HepG2 (cell line): Measurements from ENCODE around the gene NCOA7. TPM values are rescaled to one million over a fixed set of nuclear protein-coding genes. Genes with fewer than 3 reads are reported as not detected.

Experiments
- ATAC-seq: fragments of 200-7000 bp; cut with Tn5 transposase; 3 replicates; pipeline ENCODE4 v1.9.1; 2020; ENCODE audit warnings: mild to moderate bottlenecking, moderate library complexity
- BruUV-seq: library from RNA; stranded (reverse); fragments of 400-500 nt; replicated peaks from 2 replicates; lab custom pipeline; 2021; lab: Mats Ljungman, UMichigan
- CTCF ChIA-PET: fragments of 300-600 bp; formaldehyde crosslinking; extraction: SDS; loops from one replicate; lab custom pipeline; 2021; ENCODE audit warnings: low total read pairs, inconsistent platforms, low intra/inter-chr PET ratio; lab: Yijun Ruan, JAX
- POLR2A ChIA-PET: fragments of 350-600 bp; sonication (Branson Sonifier 250); formaldehyde crosslinking; loops from one replicate; lab custom pipeline; 2020; ENCODE audit warnings: antibody characterized with exemption, inconsistent platforms; lab: Yijun Ruan, JAX
- DNase-seq: peaks from one replicate; pipeline ENCODE4 v3.0.0-alpha.2; 2015; ENCODE audit warnings: low spot score
- FAIRE-seq: peaks from 3 replicates; lab custom pipeline; 2011; peaks lifted over from hg19 to GRCh38; lab: Jason Lieb, UNC
- H2AFZ ChIP-seq: one replicate; pipeline ENCODE4 v1.6.1; 2011; ENCODE audit warnings: low read length, inconsistent platforms
- H3K27ac ChIP-seq: fragments of 300-600 bp; 3 replicates; pipeline ENCODE4 v1.8.0; 2011; ENCODE audit warnings: mixed run types, mild to moderate bottlenecking, mixed read lengths, low read length, inconsistent platforms; ENCODE audit not compliant: insufficient read depth; ENCODE audit errors: extremely low read length
- H3K27me3 ChIP-seq, 2 experiments: fragments of 200-600 bp in 1 of 2; 2 replicates in 1 of 2; 3 replicates in 1 of 2; pipeline versions ENCODE4 v1.6.0 to v1.8.0; 2011; ENCODE audit warnings: low read length in 2 of 2, mild to moderate bottlenecking in 2 of 2, moderate library complexity in 2 of 2, inconsistent platforms in 1 of 2; ENCODE audit not compliant: insufficient read depth in 2 of 2, control insufficient read depth in 1 of 2
- H3K36me3 ChIP-seq, 2 experiments: fragments of 200-600 bp in 1 of 2; replicated peaks in 1 of 2; 2 replicates in 1 of 2; 3 replicates in 1 of 2; pipeline versions ENCODE4 v1.5.1 to v1.8.0; 2011; ENCODE audit warnings: low read length in 2 of 2, inconsistent platforms in 1 of 2; ENCODE audit not compliant: insufficient read depth in 2 of 2, control insufficient read depth in 1 of 2
- H3K4me1 ChIP-seq: 2 replicates; pipeline ENCODE4 v1.5.1; 2012; ENCODE audit warnings: low read length, inconsistent platforms; ENCODE audit not compliant: insufficient read depth
- H3K4me2 ChIP-seq: 2 replicates; pipeline ENCODE4 v1.6.0; 2011; ENCODE audit warnings: low read depth, low read length, inconsistent platforms
- H3K4me3 ChIP-seq, 3 experiments: fragments of 200-600 bp in 1 of 3; sonication (generic), shearing (Covaris generic) in 1 of 3; replicated peaks in 1 of 3; 2 replicates each; pipeline ENCODE4 v1.5.1; 2011 to 2016; ENCODE audit warnings: low read length in 3 of 3, inconsistent platforms in 2 of 3, low read depth in 2 of 3, mild to moderate bottlenecking in 2 of 3, control low read depth in 1 of 3, mixed read lengths in 1 of 3; ENCODE audit not compliant: insufficient read depth in 1 of 3
- H3K79me2 ChIP-seq: one replicate; pipeline ENCODE4 v1.6.1; 2011; ENCODE audit warnings: low read length, inconsistent platforms; ENCODE audit not compliant: insufficient read depth
- H3K9ac ChIP-seq: 2 replicates; pipeline ENCODE4 v1.6.0; 2011; ENCODE audit warnings: mild to moderate bottlenecking, low read depth, low read length, inconsistent platforms; ENCODE audit not compliant: insufficient read depth
- H3K9me3 ChIP-seq: 2 replicates; pipeline ENCODE4 v1.5.1; 2012; ENCODE audit warnings: mild to moderate bottlenecking, low read length
- H4K20me1 ChIP-seq: 2 replicates; pipeline ENCODE4 v1.6.0; 2011; ENCODE audit warnings: inconsistent platforms, mild to moderate bottlenecking, low read length, moderate library complexity; ENCODE audit not compliant: insufficient read depth
- CSRNP2 ChIP-seq: sonication (generic); formaldehyde crosslinking; conservative IDR thresholded peaks from 2 replicates; pipeline ENCODE4 v1.8.0; 2022; ENCODE audit warnings: low read depth, missing genetic modification reagents
- MTF2 ChIP-seq: sonication (generic); formaldehyde crosslinking; IDR thresholded peaks from 2 replicates; pipeline ENCODE4 v1.5.0; 2020; ENCODE audit warnings: missing genetic modification reagents, borderline replicate concordance
- MXD3 ChIP-seq: IDR thresholded peaks from 2 replicates; pipeline ENCODE4 v1.6.1; 2016; ENCODE audit warnings: mild to moderate bottlenecking, missing biosample characterization, missing genetic modification reagents
- TBL1XR1 ChIP-seq: fragments of 150-350 bp; IDR thresholded peaks from 2 replicates; pipeline ENCODE4 v1.6.1; 2014; ENCODE audit warnings: borderline replicate concordance, low read length; ENCODE audit not compliant: partially characterized antibody
- ZNF124 ChIP-seq: sonication (generic); formaldehyde crosslinking; IDR thresholded peaks from 2 replicates; pipeline ENCODE4 v1.4.0; 2020; ENCODE audit warnings: missing genetic modification reagents
- ZNF318 ChIP-seq: sonication (generic); formaldehyde crosslinking; IDR thresholded peaks from 2 replicates; pipeline ENCODE4 v1.4.0; 2020; ENCODE audit warnings: mild to moderate bottlenecking, missing genetic modification reagents
- ZNF788 ChIP-seq: sonication (generic); formaldehyde crosslinking; IDR thresholded peaks from 2 replicates; pipeline ENCODE4 v1.5.0; 2020; ENCODE audit warnings: mild to moderate bottlenecking, missing genetic modification reagents, borderline replicate concordance
- whole genome bisulfite sequencing: methylation state at CpG from one replicate; pipeline ENCODE4 v1.1.6; 2017; ENCODE audit warnings: low lambda C conversion rate; 5-methylcytosine and 5-hydroxymethylcytosine counted together
- in situ Hi-C: cut with HindIII; loops from 2 replicates; pipeline ENCODE4 v1.10.0; 2017; ENCODE audit warnings: low pct_unique_long_range_greater_than_20kb; ENCODE audit not compliant: extremely low pct_ligation_motif_present
- intact Hi-C: fragments of 100-400 bp; cut with micrococcal nuclease; formaldehyde crosslinking; loops from one replicate; pipeline ENCODE4 v1.10.0; 2022; ENCODE audit not compliant: unreplicated experiment
- polyA plus RNA-seq, 8 experiments: library from polyadenylated mRNA; depleted of rRNA in 3 of 8; stranded (reverse) in 7 of 8; unstranded in 1 of 8; fragments of >200 nt; fragmentation: Illumina TruSeq in 4 of 8; extraction: Trizol in 4 of 8; gene quantifications; 2 replicates each; pipeline versions ENCODE4 v1.2.1 to v1.2.3, GENCODE V29; 2011 to 2016; ENCODE audit warnings: low read depth in 4 of 8, missing spikeins in 1 of 8, mixed read lengths in 1 of 8; ENCODE audit not compliant: insufficient read depth in 1 of 8
- total RNA-seq, 5 experiments: library from RNA; depleted of rRNA; stranded (reverse); fragments of >200 nt; fragmentation: Illumina TruSeq; extraction: Trizol; gene quantifications; 2 replicates each; pipeline ENCODE4 v1.2.3, GENCODE V29; 2016; ENCODE audit warnings: low read depth in 1 of 5

The NCOA7 gene
- total and polyA plus RNA-seq, 2 of the 13 experiments (the other 11 are each of a cell fraction or from before 2014, with no cell fraction given) = 13.6 to 20.8 TPM

- DNase-seq (no peak), ATAC-seq (no peak), FAIRE-seq (no peak)
- no peak overlapping the region for H3K9ac ChIP-seq
- in situ Hi-C loops = no loop called here
- no peaks in the 10 kb centered on the region for H3K79me2 ChIP-seq
- no peaks in the 10 kb centered on the region for H3K9me3 ChIP-seq
- H3K4me2 ChIP-seq = no peak overlapping the region
- no peak overlapping the region for H3K27ac ChIP-seq
- 94% methylated on average over 2 of the region's 2 CpGs for WGBS
- no peaks in the 10 kb centered on the region for H4K20me1 ChIP-seq
- POLR2A ChIA-PET = no interaction called here
- intact Hi-C loops = no loop called here
- H3K27me3 ChIP-seq = no peaks in the 10 kb centered on the region
- no peaks in the 10 kb centered on the region for H3K4me1 ChIP-seq
- no peak overlapping the region for H3K4me3 ChIP-seq
- H3K36me3 ChIP-seq = no peaks in the 10 kb centered on the region
- CTCF ChIA-PET = no interaction called here
- no TSS peak for BruUV-seq
- no peak overlapping the region for H2AFZ ChIP-seq
- no peak for TF ChIP-seq TBL1XR1
Observed at GRCh38 chr6:125868252-125868651, 77.5 kb downstream of the NCOA7 start.

- no peak for DNase-seq
- H3K4me2 ChIP-seq = no peak overlapping the region
- WGBS = 92% methylated on average over 5 of the region's 5 CpGs
- H3K79me2 ChIP-seq = no peaks in the 10 kb centered on the region
- H2AFZ ChIP-seq = no peak overlapping the region
- H3K4me3 ChIP-seq = no peak overlapping the region
- H3K9ac ChIP-seq = no peak overlapping the region
- H3K36me3 ChIP-seq = no peaks in the 10 kb centered on the region
- POLR2A ChIA-PET = no interaction called here
- no peaks in the 10 kb centered on the region for H3K9me3 ChIP-seq
- intact Hi-C loops = no loop called here
- no peak for FAIRE-seq
- in situ Hi-C loops = no loop called here
- BruUV-seq = no TSS peak
- H3K4me1 ChIP-seq = no peaks in the 10 kb centered on the region
- CTCF ChIA-PET = no interaction called here
- no peaks in the 10 kb centered on the region for H4K20me1 ChIP-seq
- ATAC-seq = no peak
- no peaks in the 10 kb centered on the region for H3K27me3 ChIP-seq
- no peak overlapping the region for H3K27ac ChIP-seq
- TF ChIP-seq MTF2 = no peak
- TF ChIP-seq CSRNP2 (CRISPR knock-in tag) = no peak
- no peak for TF ChIP-seq MXD3 (CRISPR knock-in tag)
- no peak for TF ChIP-seq ZNF318 (CRISPR knock-in tag)
- TF ChIP-seq ZNF788 (CRISPR knock-in tag) = no peak
- no peak for TF ChIP-seq ZNF124 (CRISPR knock-in tag)
Observed at GRCh38 chr6:125868678-125869395, 78.1 kb downstream of the NCOA7 start.
